DMS114 treated with DMSO at 0.1 percent for 48 hours (cell line): ENCODE data around the gene ALDOA.
"Not testable (repeated sequence)": the region's sequence is repeated elsewhere in the genome, so short reads cannot be mapped to it uniquely, and the experiment has no call there.

Experiments
- DNase-seq: peaks from one replicate; lab custom pipeline; 2025; ENCODE audit not compliant: unreplicated experiment; lab: John Stamatoyannopoulos, UW

ALDOA gene

GRCh38 chr16:30065102-30065942 lies at the start of gene ALDOA:
Gene ALDOA, plus strand, starts transcription at chr16:30065760. Its CDS starts 1,138 bp downstream, at chr16:30066898.
- DNase-seq: peak; percentile 91

DNA sequence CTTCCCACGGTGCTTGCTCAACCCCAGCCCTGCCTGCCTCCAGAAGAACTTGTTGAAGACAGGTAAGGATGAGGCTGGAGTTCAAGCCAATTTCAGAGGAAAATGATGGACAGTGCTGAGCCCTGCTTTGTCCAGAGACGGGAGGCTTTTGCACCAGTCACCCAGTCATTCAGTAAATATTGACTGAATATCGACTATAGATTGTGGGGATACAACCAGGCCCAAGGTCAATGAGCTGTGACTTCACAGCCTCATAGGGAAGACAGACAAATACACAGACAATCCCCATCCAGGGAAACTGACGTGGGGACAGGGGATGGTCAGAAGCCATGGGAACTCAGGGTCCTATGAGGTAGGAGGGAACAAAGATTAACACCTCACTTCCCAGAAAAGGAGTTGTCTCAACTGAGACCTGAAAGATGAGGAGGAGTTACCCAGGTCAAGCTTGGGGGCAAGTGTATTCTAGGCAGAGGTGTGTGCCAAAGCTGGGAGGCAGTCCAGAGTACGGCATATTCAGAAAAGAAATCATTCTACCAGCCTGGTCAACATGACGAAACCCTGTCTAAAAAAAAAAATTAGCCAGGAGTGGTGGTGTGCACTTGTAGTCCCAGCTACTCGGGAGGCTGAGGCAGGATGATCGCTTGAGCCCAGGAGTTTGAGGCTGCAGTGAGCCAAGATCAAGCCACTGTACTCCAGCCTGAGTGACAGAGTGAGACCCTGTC lies 48.8 kb upstream of the ALDOA start:
- DNase-seq: no peak

DNA sequence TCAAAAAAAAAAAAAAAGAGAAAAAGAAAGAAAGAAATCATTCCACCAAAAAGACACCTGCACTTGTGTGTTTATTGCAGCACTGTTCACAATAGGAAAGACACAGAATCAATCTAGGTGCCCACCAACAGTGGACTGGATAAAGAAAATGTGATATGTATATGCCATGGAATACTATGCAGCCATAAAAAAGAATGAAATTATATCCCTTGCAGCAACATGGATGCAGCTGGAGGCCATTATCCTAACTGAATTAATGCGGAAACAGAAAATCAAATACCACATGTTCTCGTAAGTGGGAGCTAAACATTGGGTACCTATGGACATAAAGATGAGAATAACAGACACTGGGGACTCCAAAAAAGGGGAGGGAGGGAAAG lies 48.3 kb upstream of the ALDOA start:
- DNase-seq: no peak

GRCh38 chr16:30017937-30018336 lies 47.6 kb upstream of the ALDOA start:
- not testable (repeated sequence) for DNase-seq

DNA sequence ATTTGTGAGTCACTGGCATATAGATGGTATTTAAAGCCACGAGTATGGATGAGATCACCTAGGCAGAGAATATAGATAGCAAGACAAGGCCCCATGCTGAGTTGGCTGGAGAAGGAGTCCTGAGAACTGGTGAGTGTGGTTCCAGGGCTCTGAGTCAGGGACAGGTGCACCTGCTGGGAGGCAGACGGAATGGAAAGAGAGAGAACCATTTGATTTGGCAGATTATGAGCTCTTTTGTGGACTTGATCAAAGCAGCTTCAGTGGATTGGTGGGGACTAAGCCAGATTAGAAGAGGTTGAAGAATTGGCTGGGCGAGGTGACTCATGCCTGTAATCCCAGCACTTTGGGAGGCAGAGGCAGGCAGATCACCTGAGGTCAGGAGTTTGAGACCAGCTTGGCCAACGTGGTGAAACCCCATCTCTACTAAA lies 46.8 kb upstream of the ALDOA start:
- no peak for DNase-seq

GRCh38 chr16:30022887-30023286 lies 42.7 kb upstream of the ALDOA start, which contains the start of gene C16orf92:
Gene C16orf92, plus strand, starts transcription at chr16:30023198. Its CDS starts 143 bp downstream, at chr16:30023341.
- no peak for DNase-seq

DNA sequence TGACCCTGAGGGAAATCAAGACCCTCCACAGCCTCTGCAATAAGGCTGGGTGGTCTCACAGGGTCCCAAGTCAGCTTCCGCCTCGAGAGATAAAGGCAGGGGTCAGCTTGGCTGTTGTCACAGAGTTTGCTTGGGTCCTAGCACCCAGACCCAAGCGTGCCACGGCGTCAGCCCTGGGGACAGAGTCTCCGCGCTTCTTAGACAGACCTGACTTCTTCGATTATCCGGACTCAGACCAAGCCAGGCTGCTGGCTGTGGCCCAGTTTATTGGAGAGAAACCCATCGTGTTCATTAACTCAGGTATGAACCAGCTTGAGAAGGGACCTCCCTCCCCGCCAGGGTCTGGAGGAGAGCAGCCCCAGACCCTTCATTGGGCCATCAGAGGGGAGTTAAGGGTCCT lies 42.0 kb upstream of the ALDOA start:
- DNase-seq: no peak

GRCh38 chr16:30024451-30024850 lies 41.1 kb upstream of the ALDOA start:
- DNase-seq: no peak

GRCh38 chr16:30025156-30025555 lies 40.4 kb upstream of the ALDOA start:
- no peak for DNase-seq

- DNase-seq: no peak
These were observed 40.0 kb upstream of the ALDOA start for GRCh38 chr16:30025574-30025973.

- DNase-seq: no peak
These were observed 39.1 kb upstream of the ALDOA start for GRCh38 chr16:30026449-30026848.

DNA sequence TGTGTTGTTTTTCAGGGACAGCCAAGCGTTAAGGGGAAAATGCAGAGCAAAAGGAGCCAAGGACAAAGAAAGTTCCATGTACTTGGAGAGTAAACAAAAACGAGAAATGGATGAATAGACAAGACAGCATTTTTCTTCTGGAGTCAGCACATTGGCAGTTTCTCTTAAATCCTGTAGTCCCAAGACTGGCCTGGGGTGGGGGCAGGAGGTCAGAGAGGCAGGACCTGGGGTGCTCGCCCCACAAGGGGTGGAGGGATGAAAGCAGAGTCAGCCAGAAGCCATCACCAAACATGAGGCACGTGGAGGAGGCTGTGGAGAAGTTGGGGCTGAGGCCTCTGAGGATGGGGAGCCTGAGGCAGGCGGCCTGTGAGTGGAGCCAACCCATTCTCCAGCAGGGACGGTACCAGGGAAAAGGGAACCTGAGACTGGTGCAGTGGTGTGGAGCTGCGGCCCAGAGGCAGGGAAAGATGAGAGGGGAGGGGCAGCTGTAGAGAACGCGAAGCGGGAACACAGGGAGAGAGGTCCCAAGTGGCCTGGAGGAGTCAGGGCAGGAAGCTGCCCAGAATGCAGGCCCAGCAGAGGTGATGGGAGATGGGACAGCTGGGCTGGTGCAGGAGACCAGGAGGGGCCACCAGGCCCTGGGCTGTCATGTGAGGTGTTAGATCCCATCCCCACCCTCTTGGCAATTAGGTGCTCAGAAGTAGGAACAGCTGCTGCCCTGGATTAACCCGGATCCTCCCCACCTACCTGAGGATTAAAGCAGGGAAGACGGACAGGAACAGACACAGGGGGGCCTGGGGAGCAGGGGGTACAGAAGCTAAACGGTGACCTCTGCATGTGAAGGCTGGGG lies 37.7 kb upstream of the ALDOA start:
- DNase-seq: no peak

- no peak for DNase-seq
These were observed 37.0 kb upstream of the ALDOA start for GRCh38 chr16:30028438-30029076.

- DNase-seq: no peak
These were observed 35.4 kb upstream of the ALDOA start for GRCh38 chr16:30030011-30030685.

GRCh38 chr16:30030841-30031413 lies 34.6 kb upstream of the ALDOA start, which contains the start of gene TLCD3B:
Gene TLCD3B, minus strand, starts transcription at chr16:30031271. Its CDS starts 744 bp downstream, at chr16:30030527.
- no peak for DNase-seq

- DNase-seq: no peak
These were observed 34.1 kb upstream of the ALDOA start for GRCh38 chr16:30031477-30031918.

- DNase-seq: peak; percentile 73
These were observed 33.3 kb upstream of the ALDOA start for GRCh38 chr16:30032083-30032819.

DNA sequence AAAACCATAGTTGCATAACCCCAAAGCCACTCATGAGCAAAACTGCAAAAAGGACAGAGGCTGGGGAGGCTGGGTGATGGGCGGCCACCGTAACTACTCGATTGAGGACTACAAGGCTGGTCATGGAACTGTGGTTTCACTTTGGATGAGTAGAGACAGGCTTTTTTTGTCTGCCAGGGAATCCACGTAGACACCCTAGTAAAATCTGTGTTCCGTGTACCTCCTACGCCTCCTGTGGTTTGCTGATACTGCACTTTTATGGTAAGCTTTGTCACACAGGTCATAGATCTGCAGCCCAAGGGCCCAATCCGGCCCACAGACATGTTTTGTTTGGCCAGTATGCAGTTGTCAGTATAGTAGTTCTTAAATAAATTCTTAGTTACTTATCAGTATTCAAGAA lies 32.3 kb upstream of the ALDOA start:
- no peak for DNase-seq

DNA sequence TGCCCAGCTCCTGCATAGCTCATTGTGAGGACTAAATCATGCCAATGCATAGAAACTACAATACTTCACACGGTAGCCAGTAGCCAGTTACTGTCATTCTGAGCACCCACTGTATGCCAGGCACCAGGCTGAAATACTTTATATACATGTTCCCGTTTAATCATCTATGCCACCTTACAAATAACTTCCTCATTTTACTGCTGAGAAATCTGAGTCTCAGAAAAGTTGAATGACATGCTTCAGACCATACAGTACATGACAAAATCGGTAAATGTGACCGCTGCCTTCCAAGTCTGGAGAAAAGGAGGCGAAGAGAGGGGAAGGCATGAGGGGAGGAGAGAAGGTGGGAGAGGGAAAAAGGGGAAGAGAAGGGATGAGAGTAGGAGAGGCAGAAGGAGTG lies 25.3 kb upstream of the ALDOA start:
- no peak for DNase-seq
